ENCODE data around the gene STAC.
"Not testable (repeated sequence)": the region's sequence is repeated elsewhere in the genome, so short reads cannot be mapped to it uniquely, and the experiment has no call there.

The STAC gene

DNA sequence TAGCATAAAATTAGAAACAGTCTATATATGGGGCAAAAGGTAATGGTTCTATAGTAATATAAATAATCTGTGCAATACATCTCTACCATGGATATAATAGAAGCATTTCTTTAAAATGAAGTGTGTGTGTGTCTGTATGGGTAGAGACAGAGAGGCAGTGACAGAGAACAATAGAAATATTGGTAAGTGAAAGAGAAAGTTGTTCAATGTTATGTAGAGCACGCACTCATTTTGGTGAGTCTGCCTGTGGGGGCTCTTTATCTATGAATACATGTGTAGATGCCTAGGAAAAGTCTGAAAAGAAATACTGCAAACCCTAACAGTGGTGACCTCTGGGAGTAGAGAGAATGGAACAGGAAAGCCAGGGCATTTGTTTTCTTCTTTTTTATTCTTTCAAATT lies 182.6 kb downstream of the STAC start:
- no peak for FAIRE-seq
- no peak for DNase-seq (ENCODE audit: insufficient read length, low spot score)

GRCh38 chr3:36575241-36575640 lies 194.9 kb downstream of the STAC start:
- DNase-seq (ENCODE audit: insufficient read length, low spot score), result no peak
- no peak for FAIRE-seq

DNA sequence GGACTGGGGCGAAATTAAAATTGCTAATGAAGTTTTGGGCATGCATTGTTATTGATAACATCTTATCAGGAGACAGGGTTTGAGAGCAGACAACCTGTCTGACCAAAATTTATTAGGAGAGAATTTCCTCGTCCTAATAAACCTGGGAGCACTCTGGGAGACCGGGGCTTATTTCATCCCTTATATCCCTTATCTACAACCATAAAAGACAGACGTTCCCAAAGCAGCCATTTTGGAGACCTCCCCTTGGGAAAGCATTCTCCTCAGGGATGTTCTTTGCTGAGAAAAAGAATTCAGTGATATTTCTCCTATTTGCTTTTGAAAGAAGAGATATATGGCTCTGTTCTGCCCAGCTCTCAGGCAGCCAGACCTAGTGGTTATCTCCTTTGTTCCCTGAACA lies 198.1 kb downstream of the STAC start:
- DNase-seq (ENCODE audit: insufficient read length, low spot score); FAIRE-seq: not testable (repeated sequence)

DNA sequence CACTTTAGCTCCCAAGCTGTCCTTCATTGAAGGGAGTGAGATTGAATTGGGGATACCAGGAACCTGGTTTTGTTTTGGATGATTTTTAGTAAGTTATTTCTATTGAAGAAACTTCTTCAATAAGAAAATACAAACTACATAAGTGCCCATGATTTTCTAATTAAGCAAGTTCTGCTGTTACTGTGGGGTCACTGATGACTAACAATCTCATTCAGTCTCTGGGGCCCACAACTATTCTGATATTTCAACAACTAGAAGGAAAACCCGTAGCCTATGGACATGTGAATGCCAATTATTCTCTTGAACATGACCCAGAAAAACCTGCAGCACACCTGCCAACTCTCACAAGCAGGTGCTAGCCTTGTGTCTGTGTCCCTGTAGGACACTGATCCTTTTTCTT lies 199.4 kb downstream of the STAC start:
- FAIRE-seq (no peak), DNase-seq (ENCODE audit: insufficient read length, low spot score) (no peak)

DNA sequence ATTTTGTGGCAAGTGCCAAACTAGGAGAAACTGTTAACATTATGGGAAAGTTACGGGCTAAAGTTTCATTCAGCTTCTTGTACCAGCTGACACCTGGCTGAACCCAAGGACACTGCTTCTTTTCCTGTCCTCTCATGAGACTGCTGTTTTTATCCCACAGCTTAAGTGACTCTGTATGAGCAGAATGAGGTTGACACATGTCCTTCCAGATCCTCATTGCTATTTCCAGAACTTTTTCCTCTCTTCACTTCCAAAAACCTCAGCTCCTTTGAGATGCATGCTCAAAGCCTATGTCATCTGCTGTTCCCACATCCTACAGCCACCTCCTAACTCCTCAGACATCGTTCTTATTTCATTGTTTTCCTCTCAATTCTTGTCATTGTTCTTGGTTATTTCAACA lies 200.4 kb downstream of the STAC start:
- no peak for FAIRE-seq
- no peak for DNase-seq (ENCODE audit: insufficient read length, low spot score)

DNA sequence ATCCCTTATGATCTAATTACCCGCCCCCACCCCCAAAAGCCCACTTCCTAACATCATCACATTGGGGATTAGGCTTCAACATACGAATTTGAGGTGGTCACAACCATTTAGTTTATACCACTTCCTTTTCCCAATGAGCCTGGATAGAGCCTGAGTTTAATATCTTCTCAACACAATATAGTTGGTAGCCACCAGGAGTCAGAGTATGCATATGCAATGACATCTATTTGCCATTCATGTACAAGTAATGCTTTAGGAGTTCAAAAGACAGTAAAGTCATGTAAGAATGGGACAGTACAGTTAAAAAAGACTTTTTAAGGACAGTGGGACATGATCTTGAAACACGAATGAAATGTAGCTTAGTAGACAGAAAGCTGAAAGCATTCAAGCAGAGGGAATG lies 211.7 kb downstream of the STAC start:
- FAIRE-seq (no peak), DNase-seq (ENCODE audit: insufficient read length, low spot score) (no peak)

GRCh38 chr3:36595511-36595910 lies 215.2 kb downstream of the STAC start:
- no peak for DNase-seq (ENCODE audit: insufficient read length, low spot score)
- no peak for FAIRE-seq

GRCh38 chr3:36596419-36596818 lies 216.1 kb downstream of the STAC start:
- DNase-seq (ENCODE audit: insufficient read length, low spot score), result no peak
- FAIRE-seq, result no peak

DNA sequence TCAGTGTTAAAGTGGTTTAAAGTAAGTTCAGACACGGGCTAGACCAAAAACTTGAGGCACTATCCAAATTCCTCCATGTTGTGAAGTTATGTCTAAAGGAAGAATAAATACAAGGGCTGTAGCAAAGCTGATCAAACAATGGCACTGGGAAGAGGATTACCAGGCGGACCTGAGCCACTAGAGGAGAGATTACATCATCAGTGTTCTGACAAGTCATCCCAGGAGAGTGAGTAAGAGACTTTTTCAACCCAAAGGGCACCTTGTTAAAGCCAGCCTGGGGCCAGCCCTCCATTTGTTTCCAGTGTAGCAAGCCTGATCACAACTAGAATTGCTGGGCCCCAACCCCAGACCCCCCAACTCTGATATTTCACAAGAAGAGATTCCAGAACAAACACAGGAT lies 217.1 kb downstream of the STAC start:
- FAIRE-seq, result no peak
- no peak for DNase-seq (ENCODE audit: insufficient read length, low spot score)
